ENCODE measurements around the gene ATP5PD. TPM values are rescaled to one million over a fixed set of nuclear protein-coding genes. Genes with fewer than 3 reads are reported as not detected.
A peak's percentile ranks its signal among the peaks of the same experiment; 100 is the strongest.

Gene ATP5PD
- total and polyA plus RNA-seq, 2 of the 13 experiments (the other 11 are each of a cell fraction or from before 2014, with no cell fraction given), result 158 to 428 TPM

- peak; percentile 25 for TF ChIP-seq TBL1XR1 (IDR thresholded peaks at IDR 0.05; ENCODE audit: borderline replicate concordance, low read length, partially characterized antibody)
- peak; percentile 66 for TF ChIP-seq MNT (IDR thresholded peaks at IDR 0.05)
- TF ChIP-seq THAP9 (CRISPR knock-in tag; IDR thresholded peaks at IDR 0.05; ENCODE audit: borderline replicate concordance), result 0 out of 2 replicates have a peak, but pooled peaks have one; percentile 10
- peak; percentile 58 for TF ChIP-seq ELF1 (CRISPR knock-in tag; IDR thresholded peaks at IDR 0.05)
- peak; percentile 56; the same call in 1 of the 2 replicates for TF ChIP-seq ZNF430 (CRISPR knock-in tag; IDR thresholded peaks at IDR 0.05)
- peak; percentile 78 for TF ChIP-seq ZEB1 (IDR thresholded peaks at IDR 0.05; ENCODE audit: insufficient replicate concordance, low read depth)
- peak; percentile 86; the same call in 1 of the 2 replicates for TF ChIP-seq ZNF556 (CRISPR knock-in tag; IDR thresholded peaks at IDR 0.05; ENCODE audit: borderline replicate concordance)
- peak; percentile 66 for TF ChIP-seq FOSL2 (CRISPR knock-in tag; IDR thresholded peaks at IDR 0.05)
- TF ChIP-seq TBX3 (IDR thresholded peaks at IDR 0.05; ENCODE audit: borderline replicate concordance), result peak; percentile 75
- TF ChIP-seq ZNF773 (CRISPR knock-in tag; IDR thresholded peaks at IDR 0.05; ENCODE audit: borderline replicate concordance), result peak; percentile 78; the same call in 1 of the 2 replicates
- no peak for TF ChIP-seq POLR2AphosphoS5 (IDR thresholded peaks at IDR 0.05; ENCODE audit: low read depth, low read length)
- TF ChIP-seq MEIS2 (CRISPR knock-in tag; IDR thresholded peaks at IDR 0.05), result peak; percentile 60; the same call in 1 of the 2 replicates
- TF ChIP-seq ZNF382 (CRISPR knock-in tag; IDR thresholded peaks at IDR 0.05; ENCODE audit: borderline replicate concordance), result no peak
- peak; percentile 96 for TF ChIP-seq ISX (CRISPR knock-in tag; conservative IDR thresholded peaks at IDR 0.05)
- peak; percentile 37; the same call in 1 of the 2 replicates for TF ChIP-seq ZNF337 (CRISPR knock-in tag; IDR thresholded peaks at IDR 0.05; ENCODE audit: borderline replicate concordance, low read depth)
- TF ChIP-seq ZNF652 (CRISPR knock-in tag; IDR thresholded peaks at IDR 0.05; ENCODE audit: borderline replicate concordance, low read depth), result peak; percentile 59
- no peak for TF ChIP-seq ATM (IDR thresholded peaks at IDR 0.05; ENCODE audit: borderline replicate concordance)
- TF ChIP-seq PHF8 (CRISPR knock-in tag; IDR thresholded peaks at IDR 0.05), result peak; percentile 58; the same call in 1 of the 2 replicates
- peak; percentile 63; the same call in 1 of the 2 replicates for TF ChIP-seq ARNTL (CRISPR knock-in tag; IDR thresholded peaks at IDR 0.05)
- TF ChIP-seq ZUFSP (CRISPR knock-in tag; IDR thresholded peaks at IDR 0.05; ENCODE audit: borderline replicate concordance), result no peak
- TF ChIP-seq RBAK (CRISPR knock-in tag; IDR thresholded peaks at IDR 0.05), result peak; percentile 76; the same call in 1 of the 2 replicates
- peak; percentile 17; the same call in 1 of the 2 replicates for TF ChIP-seq CERS6 (CRISPR knock-in tag; IDR thresholded peaks at IDR 0.05)
- no peak; the same call in 1 of the 2 replicates for TF ChIP-seq KAT8 (CRISPR knock-in tag; IDR thresholded peaks at IDR 0.05)
Observed at GRCh38 chr17:75034236-75034908, 12.4 kb downstream of the ATP5PD start (continued).
